Measurements from ENCODE around the gene LOX.
A peak's percentile ranks its signal among the peaks of the same experiment; 100 is the strongest.

The LOX gene, protein sequence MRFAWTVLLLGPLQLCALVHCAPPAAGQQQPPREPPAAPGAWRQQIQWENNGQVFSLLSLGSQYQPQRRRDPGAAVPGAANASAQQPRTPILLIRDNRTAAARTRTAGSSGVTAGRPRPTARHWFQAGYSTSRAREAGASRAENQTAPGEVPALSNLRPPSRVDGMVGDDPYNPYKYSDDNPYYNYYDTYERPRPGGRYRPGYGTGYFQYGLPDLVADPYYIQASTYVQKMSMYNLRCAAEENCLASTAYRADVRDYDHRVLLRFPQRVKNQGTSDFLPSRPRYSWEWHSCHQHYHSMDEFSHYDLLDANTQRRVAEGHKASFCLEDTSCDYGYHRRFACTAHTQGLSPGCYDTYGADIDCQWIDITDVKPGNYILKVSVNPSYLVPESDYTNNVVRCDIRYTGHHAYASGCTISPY

DNA sequence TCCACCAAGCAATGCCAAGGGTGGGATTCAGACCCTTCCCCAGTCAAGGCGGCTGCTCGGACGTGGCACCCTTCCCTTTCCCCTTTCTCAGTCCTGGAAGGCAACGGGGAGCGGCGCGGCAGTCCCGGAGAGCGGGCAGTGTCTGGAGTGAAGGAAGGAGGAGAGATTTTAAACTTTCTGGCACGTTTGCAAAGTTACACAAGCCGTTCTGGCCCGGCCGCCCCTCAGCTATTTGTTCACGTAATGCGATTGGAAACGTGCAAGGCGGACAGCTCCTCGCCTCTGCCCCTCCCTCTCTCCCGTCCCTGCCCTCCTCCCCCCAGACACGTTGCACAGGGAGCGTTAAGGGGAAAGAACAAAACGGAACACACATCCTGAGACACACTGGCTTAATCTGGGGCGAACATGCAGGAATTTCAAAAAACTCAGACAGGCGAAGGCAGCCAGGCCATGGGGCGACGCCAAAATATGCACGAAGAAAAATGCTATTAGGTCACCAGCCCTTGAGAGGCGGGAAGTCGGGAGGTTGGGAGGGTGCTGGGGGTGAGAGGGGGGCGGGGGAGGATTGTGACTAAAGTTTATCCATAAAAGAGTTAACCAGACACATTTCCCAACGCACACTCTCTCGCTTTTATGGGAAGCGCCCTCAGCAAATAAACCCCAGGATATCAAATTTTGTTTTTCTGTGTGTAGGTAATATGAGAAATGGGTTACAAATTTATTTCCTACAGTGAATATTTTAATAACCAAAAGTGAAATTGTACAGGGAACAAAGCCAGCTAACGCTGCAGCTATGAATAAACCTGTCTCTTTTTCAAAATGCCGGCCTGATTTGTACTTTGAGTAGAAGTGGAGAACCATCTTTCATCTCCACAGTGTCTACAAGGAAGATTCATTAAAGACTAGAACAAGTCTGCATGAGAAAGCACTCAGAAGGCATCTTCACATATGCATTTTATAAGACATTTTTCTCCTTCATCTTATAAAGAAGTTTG, at the start of gene LOX:
Gene LOX, minus strand, starts transcription at position 144 of the 995 bp plus-strand sequence. CDS start 274 bp downstream, outside the sequence.
- TF ChIP-seq, protein P1, sequence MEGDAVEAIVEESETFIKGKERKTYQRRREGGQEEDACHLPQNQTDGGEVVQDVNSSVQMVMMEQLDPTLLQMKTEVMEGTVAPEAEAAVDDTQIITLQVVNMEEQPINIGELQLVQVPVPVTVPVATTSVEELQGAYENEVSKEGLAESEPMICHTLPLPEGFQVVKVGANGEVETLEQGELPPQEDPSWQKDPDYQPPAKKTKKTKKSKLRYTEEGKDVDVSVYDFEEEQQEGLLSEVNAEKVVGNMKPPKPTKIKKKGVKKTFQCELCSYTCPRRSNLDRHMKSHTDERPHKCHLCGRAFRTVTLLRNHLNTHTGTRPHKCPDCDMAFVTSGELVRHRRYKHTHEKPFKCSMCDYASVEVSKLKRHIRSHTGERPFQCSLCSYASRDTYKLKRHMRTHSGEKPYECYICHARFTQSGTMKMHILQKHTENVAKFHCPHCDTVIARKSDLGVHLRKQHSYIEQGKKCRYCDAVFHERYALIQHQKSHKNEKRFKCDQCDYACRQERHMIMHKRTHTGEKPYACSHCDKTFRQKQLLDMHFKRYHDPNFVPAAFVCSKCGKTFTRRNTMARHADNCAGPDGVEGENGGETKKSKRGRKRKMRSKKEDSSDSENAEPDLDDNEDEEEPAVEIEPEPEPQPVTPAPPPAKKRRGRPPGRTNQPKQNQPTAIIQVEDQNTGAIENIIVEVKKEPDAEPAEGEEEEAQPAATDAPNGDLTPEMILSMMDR (IDR thresholded peaks at IDR 0.05; ENCODE audit: extremely low read depth, insufficient read depth, missing control alignments), result no peak
- DNase-seq (ENCODE audit: low spot score), result peak; percentile 12
- in situ Hi-C loops (cut with MboI; ENCODE audit: low pct_unique_long_range_greater_than_20kb, low sequenced_read_pairs, unreplicated experiment), result no loop called here

DNA sequence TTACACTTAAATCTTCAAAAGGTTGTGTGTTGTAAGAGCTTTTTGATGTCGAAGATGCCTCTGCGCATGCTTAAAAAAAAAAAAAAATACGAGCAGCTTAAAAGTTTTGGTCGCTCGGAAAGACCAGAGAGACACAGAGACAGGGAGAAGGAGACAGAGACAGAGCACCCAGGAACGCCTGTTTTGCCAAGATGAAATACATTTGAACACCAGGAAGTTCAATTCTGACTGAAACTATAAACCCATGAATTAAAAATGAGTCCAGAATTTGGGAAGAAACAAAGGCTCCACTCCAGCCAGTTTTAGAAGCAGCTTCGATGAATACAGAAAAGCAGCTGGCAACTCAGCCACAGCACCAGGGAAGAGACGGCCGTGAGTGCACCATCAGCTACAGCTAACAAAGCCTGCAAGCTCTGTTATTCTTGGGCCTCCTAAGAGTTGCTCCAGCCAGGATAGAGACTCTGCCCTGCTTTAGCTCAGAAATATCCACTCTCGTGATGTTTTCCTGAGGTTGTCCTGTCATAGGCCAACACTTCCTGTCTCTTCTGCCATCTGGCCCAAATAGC, 48.8 kb upstream of the LOX start:
- in situ Hi-C loops (cut with MboI; ENCODE audit: low pct_unique_long_range_greater_than_20kb, low sequenced_read_pairs, unreplicated experiment), result no loop called here
- TF ChIP-seq, protein P1 (IDR thresholded peaks at IDR 0.05; ENCODE audit: extremely low read depth, insufficient read depth, missing control alignments), result no peak
- DNase-seq (ENCODE audit: low spot score), result no peak

DNA sequence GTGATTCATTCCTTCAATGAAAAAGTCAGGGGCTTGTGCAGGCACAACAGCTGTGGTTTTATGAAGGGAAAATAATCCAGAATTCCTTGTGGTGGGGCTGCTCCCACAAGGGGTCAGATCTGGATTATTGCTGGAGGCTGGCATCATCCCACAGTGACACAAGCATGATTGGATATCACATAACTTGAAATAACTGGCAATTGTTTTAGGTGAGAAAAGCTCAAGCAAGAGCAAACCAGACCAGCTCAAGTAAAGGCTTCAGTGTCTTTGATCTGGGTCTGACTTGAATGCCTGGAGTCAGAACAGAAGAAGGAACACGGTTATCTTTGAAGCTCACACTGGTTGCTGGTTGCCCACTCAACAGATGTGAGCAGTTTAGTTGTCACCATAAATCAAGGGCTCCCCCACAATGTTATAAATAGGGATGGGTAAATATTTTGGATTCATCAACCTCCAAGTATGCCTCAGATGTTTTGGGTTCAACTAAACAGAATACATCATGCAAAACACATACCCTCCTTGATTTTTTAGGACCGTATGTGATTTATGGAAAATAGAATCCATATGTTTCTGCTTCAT, 48.2 kb upstream of the LOX start:
- TF ChIP-seq, protein P1 (IDR thresholded peaks at IDR 0.05; ENCODE audit: extremely low read depth, insufficient read depth, missing control alignments), result no peak
- in situ Hi-C loops (cut with MboI; ENCODE audit: low pct_unique_long_range_greater_than_20kb, low sequenced_read_pairs, unreplicated experiment), result no loop called here

DNA sequence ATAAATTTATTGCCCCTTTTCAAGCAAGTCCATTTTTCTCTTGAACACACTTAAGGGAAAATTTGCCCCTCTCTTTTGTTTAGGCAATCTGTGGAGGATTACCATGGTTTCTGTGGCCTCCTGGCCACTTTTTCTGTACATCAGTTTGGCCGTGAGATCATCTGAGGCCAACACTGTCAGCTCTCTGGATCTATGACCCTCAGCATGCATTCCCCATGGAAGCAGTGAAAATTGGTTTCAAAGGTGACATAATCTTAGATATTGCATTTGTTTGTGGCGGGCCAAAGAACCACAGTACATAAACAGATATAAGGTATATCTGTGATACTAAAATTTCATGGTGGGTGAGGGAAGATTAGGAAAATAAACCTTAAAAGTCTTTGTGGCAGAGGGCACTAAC, 46.7 kb upstream of the LOX start:
- in situ Hi-C loops (cut with MboI; ENCODE audit: low pct_unique_long_range_greater_than_20kb, low sequenced_read_pairs, unreplicated experiment), result no loop called here
- TF ChIP-seq, protein P1 (IDR thresholded peaks at IDR 0.05; ENCODE audit: extremely low read depth, insufficient read depth, missing control alignments), result no peak
- DNase-seq (ENCODE audit: low spot score), result no peak

More for the DNA sequence above, 48.2 kb upstream of the LOX start:
- DNase-seq (ENCODE audit: low spot score), result no peak

DNA sequence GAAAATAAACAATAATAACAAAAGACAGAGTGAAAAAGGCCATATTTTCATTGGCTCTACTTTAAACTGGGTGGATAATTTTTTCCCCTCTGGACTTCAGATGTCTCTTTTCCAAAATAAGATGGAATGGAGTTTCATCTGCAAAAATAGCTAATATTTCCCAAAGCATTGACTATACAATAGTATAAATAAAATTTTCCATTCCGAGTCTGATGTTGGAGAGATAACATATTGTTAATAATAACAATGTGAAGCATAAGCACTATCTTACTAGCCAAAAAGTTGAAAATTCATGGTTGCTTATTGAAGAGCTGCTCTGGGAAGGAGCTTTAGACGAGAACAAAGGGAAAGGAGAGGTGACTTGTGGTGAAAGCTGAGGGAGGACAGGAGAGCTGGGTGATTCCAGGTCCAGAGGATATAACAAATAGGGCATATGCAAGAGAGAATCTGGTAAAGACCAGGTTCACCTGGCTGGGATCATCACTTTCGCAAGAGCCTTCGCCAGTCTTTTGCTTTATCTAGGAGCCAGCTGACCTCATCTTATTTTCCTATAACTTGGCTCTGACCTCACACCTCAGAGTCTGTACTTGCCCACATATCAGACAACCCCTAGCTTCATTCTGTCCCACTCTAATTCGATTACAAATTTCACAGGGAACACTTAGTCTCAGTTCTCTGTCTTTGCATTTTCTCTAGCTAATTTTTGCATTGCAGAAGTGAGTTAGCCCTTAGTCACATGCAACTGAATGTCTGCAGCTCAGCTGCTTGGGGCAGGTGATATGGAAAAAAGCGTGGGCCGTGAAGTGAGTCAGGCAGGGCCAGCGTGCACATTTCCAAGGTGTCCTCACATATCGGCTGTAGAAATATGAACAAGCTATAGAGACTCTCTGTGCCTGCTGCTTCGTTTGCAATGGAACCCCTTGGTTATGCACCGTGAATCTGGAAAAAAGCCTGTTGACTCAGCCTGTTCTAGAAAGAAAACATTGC, 43.7 kb upstream of the LOX start:
- TF ChIP-seq, protein P1 (IDR thresholded peaks at IDR 0.05; ENCODE audit: extremely low read depth, insufficient read depth, missing control alignments), result no peak
- in situ Hi-C loops (cut with MboI; ENCODE audit: low pct_unique_long_range_greater_than_20kb, low sequenced_read_pairs, unreplicated experiment), result no loop called here
- no peak for DNase-seq (ENCODE audit: low spot score)
